GM18511 (cell line): Measurements from ENCODE around the gene LPCAT2.

Experiments used
- ATAC-seq: cut with Tn5 transposase; IDR thresholded peaks from one replicate; pipeline ENCODE4 v1.9.1; 2021; ENCODE audit warnings: mild to moderate bottlenecking, moderate library complexity; ENCODE audit not compliant: unreplicated experiment

Gene LPCAT2

DNA sequence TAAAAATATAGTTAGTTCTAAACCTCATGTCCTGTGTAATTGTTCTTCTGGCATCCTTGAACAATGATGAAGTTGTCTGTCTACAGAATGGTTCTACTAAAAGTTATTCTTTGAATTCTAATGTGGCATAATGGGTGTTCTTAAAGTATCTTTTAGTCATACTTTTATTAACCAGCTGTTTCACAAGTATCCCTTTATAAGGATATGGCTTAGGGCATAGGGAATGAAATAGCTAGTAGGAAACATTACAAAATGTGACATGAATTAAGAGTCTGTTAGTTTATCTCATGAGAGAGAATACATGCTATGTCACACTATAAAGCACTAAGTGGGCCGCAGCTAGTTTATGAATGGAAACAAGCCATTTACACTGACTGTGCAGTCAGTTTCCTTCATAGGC lies 31.3 kb downstream of the LPCAT2 start:
- ATAC-seq = no peak

DNA sequence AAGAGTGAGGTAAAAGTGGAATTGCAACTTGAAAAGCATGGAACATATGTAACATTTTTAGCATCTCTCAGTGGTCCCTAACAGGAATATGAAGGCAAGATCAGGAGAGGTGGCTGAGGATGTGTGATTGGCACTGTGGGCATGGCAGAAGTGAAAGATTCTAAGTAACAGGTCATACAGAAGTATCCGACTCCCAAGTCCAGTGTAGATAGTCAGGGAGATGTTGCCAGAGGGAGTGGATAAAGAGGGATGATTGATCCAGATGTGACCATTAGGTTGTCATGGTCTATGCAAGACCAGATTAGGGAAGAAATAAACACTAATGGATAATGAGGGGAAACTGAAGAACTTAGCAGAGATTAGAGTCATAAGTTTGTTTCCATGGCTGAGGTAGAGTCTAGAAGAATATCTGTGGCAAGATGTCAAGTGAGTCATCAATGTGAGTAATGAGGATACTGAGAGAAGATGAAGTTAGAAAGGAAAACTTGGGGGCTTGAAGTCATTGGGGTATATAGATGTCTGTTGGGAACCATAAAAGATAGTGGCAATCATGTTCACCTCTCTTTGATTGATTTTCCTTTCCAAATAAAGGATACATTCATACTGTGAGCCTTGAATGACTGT lies 33.7 kb downstream of the LPCAT2 start:
- no peak for ATAC-seq

DNA sequence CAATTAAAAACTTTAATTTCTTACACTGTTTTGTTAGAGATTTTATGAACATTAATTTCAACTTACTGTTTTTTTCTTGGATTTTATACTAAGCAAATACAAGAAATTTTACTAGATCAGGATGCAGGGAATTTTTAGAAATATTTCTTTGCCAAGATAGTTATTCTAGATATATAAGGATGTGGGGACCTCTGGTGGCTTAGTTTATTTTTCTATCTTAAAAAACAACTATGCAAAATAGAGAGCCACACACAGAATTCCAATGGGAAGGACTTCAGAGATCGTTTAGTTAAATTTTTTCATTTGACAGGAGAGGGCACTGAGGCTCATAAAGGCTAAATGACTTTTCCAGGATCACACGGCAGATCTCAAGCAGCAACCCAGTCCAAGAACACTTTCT lies 34.6 kb downstream of the LPCAT2 start:
- ATAC-seq = no peak

DNA sequence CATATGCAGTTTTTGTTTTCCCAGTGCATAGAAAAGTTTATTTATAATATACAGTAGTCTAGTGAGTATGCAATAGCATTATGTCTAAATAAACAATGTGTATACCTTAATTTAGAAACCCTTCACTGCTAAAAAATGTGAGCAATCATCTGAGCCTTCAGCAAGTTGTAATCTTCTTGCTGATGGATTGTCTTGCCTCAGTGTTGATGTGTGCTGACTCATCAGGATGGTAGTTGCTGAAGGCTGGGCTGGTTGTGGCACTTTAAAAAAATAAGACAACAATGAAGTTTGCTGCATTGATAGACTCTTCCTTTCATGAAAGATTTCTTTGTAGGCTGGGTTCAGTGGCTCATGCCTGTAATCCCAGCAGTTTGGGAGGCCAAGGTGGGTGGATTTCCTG lies 43.7 kb downstream of the LPCAT2 start:
- ATAC-seq = no peak

DNA sequence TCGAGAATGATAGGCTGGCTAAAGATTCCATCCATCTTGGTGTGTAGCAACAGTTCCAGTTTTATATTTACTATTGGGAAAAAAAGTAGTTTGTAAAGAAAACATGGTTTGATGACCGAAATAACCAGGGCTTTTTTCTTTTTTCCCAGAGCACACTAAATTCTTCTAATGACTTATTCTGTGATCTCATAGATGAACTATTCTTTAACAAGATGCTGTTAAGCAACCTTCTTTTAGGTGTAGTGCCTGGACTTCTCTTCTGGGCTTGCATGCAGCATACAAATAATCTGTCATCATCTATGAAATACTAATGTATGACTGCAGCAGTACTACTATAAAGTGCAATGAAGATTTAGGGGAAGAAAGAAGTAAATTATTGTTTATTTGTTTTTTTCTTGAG lies 46.6 kb downstream of the LPCAT2 start:
- ATAC-seq = no peak

DNA sequence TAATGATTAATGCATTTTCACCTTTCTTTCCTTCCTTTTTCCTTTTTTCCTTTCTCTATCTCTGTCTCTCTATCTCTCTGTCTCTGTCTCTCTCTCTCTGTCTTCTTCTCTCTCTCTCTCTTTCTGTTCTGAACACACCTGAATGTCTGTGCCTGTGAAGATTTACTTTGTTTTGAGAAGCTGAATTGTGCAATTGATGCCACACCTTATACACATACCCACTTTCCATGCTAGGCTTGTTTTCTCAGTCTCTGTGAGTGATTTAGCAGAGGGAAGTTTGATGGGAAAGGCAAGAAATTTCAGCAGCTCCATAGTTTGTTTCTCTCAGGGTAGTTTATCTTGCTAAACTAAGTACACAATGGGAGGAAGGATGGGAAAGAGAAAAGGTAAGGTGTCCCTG lies 48.3 kb downstream of the LPCAT2 start:
- ATAC-seq = no peak

DNA sequence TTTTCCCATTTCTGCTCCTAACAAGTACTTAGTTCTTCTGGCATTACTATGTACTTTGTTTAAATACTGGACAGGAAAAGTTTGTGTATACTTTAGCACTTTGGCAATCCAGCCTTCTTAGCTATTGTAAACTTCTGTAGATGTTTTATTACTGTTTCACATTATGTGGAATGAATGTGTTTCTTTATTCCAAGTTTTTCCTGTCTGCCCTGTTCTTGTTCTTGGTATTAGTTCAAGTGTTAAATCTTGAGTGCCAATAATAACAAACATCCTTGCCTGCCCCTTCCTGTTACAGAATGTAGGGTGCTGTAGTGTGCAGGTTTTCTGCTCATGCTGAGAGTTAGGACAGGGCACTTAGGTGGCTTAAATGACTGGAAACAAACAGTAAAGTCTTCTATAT lies 50.4 kb downstream of the LPCAT2 start:
- no peak for ATAC-seq

DNA sequence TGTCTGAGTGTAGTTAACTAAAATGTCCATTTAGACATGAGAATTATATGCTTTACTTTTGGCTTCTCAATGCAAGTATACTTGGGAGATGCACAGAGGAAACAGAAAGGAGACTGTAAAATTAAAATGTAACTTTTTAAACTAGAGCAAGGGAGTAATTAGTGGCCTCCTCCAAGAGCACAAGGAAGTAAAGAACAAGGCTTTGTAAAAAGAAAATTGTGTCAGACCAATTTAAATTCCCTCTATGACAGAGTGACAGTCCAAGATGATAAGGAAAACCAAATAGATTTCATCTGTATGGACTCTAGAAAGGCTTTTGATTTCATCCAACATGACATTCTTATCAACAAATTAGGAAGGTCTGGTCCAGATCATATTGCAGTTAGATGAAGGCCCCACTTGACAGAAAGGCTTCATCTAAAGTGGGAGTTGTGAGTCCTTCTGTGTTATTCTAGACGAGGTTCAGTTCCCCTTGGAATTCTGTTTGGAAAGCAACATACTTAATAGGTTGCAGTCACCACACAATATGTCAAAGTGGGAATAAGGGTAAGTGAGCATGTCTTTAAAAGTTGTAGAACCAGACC lies 51.2 kb downstream of the LPCAT2 start:
- ATAC-seq = no peak

DNA sequence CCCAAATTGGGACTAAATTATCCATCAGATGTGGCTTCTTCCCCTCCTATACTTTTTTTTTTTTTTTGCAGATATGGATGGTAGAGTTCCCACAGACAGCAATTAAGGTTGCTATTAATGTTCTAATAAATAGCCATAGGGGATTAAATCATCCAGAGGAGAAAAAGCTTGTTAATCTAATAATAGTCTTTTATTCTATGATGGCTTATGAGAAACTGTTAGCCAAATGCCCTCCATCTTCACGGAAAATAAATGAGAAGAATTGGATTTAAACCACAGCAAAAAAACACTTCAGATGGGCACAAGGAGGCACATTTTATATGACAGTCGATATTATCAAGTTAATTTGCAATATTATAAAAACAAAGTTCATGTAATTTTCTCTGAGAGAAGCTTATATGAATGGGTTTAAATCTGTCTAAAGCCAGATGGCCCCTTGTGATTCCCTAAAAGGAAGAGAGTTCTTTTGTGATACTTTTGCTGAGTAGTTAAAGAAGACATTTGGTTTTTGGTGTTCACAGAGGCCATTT lies 52.5 kb downstream of the LPCAT2 start:
- no peak for ATAC-seq

DNA sequence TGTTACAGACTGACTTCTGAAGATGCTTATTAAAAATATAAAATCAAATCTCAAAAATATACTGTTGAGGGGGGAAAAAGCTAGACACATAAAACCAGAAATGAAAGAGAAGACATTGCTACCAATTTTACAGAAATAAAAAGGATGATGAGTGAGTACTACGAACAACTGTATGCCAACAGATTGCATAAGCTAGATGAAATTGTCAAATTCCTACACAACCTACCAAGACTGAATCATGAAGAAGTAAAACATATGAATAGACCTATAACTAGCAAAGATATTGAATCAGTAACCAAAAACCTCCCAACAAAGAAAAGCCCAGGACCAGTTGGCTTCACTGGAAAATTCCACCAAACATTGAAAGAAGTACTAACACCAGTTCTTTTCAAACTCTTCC lies 54.1 kb downstream of the LPCAT2 start:
- ATAC-seq = no peak

DNA sequence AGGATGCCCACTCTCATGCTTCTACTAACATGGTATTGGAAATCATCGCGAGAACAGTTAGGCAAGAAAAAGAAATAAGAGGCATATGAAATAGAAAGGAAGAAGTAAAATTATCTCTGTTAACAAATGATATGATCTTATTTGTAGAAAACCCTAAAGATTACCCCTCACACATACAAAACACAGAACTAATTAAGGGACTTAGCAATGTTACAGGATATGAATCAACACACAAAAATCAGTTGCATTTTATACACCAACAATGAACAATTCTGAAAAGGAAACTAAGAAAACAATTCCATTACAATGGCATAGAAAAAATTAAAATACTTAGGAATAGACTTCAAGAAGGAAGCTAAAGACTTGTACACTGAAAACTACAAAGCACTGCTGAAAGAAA lies 54.9 kb downstream of the LPCAT2 start:
- no peak for ATAC-seq

DNA sequence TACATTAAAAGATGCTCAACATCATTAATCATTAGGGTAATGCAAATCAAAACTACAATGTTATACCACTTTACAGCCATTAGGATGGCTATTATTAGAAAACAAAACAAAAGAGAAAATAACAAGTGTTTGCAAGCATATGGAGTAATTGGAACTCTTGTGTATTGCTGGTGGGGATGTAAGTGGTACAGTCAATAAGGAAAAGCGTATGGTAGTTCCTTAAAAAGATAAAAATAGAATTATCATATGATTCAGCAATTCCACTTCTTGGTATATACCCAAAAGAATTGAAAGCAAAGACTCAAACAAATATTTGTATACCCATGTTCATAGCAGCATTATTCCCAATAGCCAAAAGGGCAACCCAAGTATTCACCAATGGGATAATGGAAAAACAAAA lies 56.2 kb downstream of the LPCAT2 start:
- ATAC-seq = no peak

DNA sequence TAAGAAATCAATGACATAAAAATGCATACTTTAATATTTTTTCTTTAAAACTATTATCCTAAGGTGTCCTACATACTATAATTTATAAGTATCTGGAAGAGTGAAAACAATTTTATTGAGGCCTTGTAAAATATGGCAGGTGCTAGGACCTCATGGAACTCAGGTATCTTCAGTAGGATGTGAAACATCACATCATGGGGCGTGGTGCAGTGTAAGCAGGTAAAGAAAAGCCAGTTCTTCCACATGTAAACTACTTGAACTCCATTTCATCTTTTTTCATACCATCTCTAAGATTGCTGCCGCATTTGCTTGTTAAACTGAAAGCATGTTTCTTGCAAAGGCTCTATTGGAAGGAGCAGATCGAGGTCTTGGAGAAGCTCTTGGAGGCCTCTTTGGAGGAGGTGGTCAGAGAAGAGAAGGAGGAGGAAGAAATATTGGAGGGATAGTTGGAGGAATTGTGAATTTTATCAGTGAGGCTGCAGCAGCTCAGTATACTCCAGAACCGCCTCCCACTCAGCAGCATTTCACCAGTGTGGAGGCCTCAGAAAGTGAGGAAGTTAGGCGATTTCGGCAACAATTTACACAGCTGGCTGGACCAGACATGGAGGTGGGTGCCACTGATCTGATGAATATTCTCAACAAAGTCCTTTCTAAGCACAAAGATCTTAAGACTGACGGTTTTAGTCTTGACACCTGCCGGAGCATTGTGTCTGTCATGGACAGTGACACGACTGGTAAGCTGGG lies 57.7 kb downstream of the LPCAT2 start, which contains the start of gene CAPNS2:
CAPNS2 (plus strand) TSS at position 253 of the 744 bp plus-strand sequence; CDS start at position 326, 73 bp downstream.
- no peak for ATAC-seq

DNA sequence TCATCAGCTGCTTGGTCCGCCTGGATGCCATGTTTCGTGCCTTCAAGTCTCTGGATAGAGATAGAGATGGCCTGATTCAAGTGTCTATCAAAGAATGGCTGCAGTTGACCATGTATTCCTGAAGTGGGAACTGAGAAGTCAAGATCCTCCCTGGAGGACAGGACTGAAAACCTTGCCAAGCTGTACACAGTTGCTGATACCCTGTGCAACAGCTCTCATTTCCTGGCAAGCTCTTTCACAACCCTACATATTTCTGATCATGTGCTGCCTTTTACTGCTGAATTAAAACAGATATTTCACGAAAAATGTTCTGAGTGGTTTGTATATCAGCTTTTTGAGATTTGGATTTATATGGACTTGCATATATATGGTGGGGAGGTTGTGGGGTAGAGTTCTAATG lies 58.5 kb downstream of the LPCAT2 start:
- no peak for ATAC-seq

DNA sequence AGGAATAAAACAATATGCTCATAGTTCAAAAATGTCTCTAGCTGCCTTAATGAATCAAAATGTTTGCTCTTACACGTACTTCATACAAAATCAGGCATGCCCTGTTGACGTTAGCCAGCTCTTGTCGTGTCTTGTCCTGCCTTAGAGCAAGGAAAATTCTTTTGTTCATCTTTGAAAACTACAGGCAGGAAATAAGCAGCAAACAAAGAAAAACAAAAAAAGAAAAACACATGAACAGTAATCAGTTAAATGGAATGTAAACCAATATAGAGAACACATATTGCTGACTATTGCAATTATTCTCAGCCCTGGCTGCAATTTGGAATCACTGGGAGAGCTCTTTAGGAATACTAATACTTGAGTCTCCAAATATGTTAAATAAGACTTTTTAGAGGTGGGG lies 59.3 kb downstream of the LPCAT2 start:
- no peak for ATAC-seq

DNA sequence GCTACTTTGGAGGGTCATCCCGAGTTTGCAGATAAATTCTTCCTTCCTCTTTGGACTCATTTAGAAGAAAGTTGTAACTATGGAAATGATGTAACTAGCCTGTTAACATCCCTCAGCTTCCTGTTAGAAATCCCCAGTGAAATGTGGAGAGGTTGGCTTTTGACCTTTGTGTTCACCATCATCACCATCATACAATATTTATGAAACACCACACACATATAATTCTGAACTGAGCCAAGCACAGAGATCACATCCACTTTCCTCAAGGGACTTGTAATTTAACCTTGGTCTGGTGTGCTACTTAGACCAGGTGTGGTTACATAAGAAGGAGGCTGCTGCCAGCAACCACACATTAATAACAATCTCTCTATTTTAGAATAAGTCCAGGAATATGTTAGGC lies 60.2 kb downstream of the LPCAT2 start:
- no peak for ATAC-seq

DNA sequence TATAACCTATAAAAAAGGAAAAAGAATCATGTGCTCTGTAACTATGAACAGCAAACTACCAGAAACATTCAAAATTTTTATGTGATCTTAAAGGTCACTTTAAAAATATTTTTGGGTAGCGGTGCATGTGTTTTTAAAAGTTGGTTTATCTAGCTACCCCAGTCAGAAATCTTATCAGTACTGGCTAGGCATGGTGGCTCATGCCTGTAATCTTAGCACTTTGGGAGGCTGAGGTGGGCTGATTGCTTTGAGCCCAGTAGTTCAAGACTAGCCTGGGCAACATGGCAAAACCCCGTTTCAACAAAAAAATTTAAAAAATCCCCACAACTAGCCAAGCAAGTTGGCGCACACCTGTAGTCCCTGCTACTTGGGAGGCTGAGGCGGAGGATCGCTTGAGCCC lies 61.3 kb downstream of the LPCAT2 start:
- ATAC-seq = no peak

DNA sequence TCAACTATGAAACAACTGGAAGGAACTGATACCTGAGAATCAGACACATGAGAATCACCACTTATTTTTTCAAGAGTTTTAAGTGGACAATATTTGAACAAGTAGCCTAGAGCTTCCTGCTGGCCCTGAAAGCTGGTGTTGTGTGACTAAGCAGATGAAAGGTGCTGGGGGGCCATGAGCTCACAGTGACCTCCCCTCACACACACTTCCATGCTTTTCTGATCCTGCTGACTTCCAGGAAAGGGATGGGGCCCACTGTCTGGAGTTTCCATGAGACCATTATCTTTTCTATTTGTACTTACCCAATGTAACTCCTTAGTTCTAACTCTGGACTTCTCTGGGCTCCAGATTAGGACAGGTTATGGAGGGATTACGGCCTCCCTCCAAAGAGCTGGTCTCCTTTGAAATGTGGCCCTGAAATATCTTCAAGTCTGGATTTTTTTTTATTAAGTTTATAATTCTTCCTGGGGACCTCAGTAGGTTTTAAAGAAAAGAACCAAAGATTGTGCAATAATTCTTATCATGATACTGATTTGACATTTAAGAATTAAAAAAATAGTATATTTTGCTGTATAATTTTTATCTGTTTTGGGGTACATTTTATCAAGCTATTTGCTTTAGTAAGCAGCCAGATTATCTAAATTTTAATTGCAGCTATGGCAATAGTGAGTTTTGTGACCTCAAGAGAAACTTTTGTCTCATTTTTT lies 62.5 kb downstream of the LPCAT2 start:
- ATAC-seq = no peak

DNA sequence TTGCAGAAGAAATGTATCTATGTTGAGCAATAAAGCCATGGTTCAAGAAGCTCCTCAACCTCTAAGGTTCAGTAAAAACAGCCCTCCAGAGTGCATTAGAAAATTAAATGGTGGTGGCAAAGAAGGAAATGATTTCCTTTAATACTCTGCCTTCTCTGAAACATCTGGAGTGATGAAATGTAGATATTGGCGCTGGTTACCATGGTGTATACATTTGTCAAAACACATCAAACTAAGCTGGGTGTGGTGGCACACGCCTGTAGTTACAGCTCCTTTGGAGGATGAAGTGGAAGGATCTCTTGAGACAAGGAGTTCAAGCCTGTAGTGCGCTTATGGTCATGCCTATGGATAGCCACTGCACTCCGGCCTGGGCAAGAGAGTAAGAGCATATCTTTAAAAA lies 63.6 kb downstream of the LPCAT2 start:
- ATAC-seq = no peak

DNA sequence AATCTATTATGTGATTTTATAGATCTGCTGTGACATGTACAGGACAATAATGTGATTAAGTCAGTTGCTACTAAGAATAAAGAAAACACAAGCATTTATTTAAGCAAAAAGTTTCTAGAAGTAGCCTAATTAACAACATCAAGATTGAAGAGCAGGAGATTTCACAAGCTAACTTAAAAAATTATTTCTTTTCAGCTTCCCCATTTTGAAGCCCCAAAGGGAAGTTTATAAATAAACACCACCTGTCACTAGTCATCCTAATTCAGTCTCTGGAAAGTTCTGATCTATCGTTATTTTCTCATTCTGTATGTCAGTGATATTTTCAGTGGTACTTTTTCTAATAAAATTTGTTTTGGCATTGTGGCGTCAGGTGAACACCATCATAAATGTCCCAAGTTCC lies 65.9 kb downstream of the LPCAT2 start:
- no peak for ATAC-seq

DNA sequence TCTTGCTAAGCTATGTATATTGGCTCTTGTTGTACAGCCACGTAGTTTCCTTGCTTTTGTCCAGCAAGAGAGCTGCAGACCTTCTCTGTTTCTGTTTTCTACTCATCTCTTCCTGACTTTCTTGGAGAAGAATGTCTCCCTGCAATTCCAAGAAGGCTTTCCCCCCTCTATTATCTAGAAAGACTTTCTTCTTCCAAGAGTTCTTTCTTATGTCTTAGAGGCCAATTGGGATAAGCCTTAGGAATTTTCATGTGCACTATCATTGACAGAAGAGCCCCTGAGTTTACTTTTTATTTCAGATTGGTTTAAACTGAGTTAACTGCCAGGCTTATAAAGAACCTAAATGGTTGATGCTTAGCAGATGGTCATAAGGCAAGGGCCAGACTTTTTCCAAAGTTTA lies 66.6 kb downstream of the LPCAT2 start:
- no peak for ATAC-seq

DNA sequence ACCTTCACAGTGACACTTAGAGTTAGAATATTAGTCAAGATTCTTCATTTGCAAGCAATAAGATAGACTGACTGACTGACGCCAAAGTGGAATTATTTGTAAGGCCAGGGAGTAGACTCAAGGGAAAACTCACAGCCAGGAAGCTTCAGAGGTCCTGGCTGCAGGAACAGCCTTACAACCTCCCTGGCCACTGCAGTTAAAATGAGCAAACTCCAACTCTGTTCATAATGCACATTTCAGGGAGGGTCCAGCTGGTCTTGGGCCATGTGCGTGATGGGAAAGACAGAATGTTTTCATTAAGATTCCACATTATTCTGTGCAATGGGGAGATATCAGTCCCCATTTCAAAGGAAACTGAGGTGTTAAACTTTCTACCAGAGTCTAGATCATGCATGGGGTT lies 67.5 kb downstream of the LPCAT2 start:
- no peak for ATAC-seq
